Fibroblast of lung (primary cell): Measurements from ENCODE around the gene IGF2BP2.

Source experiments
- CTCF ChIP-seq, 2 donors: IDR thresholded peaks in 1 of 2; conservative IDR thresholded peaks in 1 of 2; 1 replicate in 1 of 2; 2 replicates in 1 of 2; pipeline ENCODE4 v1.5.1; 2011 to 2012; ENCODE audit warnings: low read length in 2 of 2, control low read depth in 1 of 2, inconsistent platforms in 1 of 2, low read depth in 1 of 2, mild to moderate bottlenecking in 1 of 2
- EZH2 ChIP-seq: IDR thresholded peaks from 2 replicates; pipeline ENCODE4 v1.5.1; 2012; ENCODE audit warnings: low read length, control low read depth, mild to moderate bottlenecking; ENCODE audit errors: missing control alignments

- TF ChIP-seq CTCF (conservative IDR thresholded peaks at IDR 0.05 in 1 of 2, IDR thresholded peaks at IDR 0.05 in 1 of 2; ENCODE audit: low read depth in 1 of 2, low read length in 2 of 2): no peak
- no peak for TF ChIP-seq EZH2
Observed at GRCh38 chr3:185859294-185859972, 34.6 kb upstream of the IGF2BP2 start.
